Kidney (tissue), 14 donors: Measurements from ENCODE around the gene DNAH5. TPM values are rescaled to one million over a fixed set of nuclear protein-coding genes. Genes with fewer than 3 reads are reported as not detected.

Experiments
- DNase-seq, 5 donors: peaks; one replicate each; pipeline ENCODE4 v3.0.0-alpha.2; 2013 to 2020
- FAIRE-seq: peaks from 2 replicates; lab custom pipeline; 2012; peaks lifted over from hg19 to GRCh38; lab: Jason Lieb, UNC
- H3K27ac ChIP-seq, 2 donors: one replicate each; pipeline ENCODE4 v1.7.0; 2013; ENCODE audit warnings: low read depth in 2 of 2, low read length in 2 of 2, inconsistent platforms in 1 of 2
- H3K27me3 ChIP-seq: one replicate; pipeline ENCODE4 v1.7.1; 2013; ENCODE audit warnings: low read length, inconsistent platforms; ENCODE audit not compliant: control insufficient read depth, insufficient read depth
- H3K36me3 ChIP-seq, 3 donors: one replicate each; pipeline versions ENCODE4 v1.7.0 to v1.7.1; 2013; ENCODE audit warnings: low read length in 3 of 3, control low read depth in 1 of 3, inconsistent platforms in 1 of 3; ENCODE audit not compliant: insufficient read depth in 3 of 3, control insufficient read depth in 2 of 3
- H3K4me1 ChIP-seq, 3 donors: one replicate each; pipeline versions ENCODE4 v1.7.0 to v1.7.1; 2013; ENCODE audit warnings: low read length in 3 of 3, inconsistent platforms in 1 of 3, low read depth in 1 of 3; ENCODE audit not compliant: control insufficient read depth in 2 of 3, insufficient read depth in 2 of 3
- H3K4me3 ChIP-seq, 3 donors: one replicate each; pipeline versions ENCODE4 v1.7.0 to v1.8.1; 2013; ENCODE audit warnings: low read length in 3 of 3, control low read depth in 1 of 3, inconsistent platforms in 1 of 3
- H3K9ac ChIP-seq, 3 donors: one replicate each; pipeline versions ENCODE4 v1.7.0 to v1.7.1; 2013; ENCODE audit warnings: low read length in 3 of 3, control low read depth in 1 of 3, inconsistent platforms in 1 of 3
- H3K9me3 ChIP-seq, 3 donors: one replicate each; pipeline versions ENCODE4 v1.7.0 to v1.7.1; 2013; ENCODE audit warnings: low read length in 3 of 3, control low read depth in 1 of 3, inconsistent platforms in 1 of 3; ENCODE audit not compliant: control insufficient read depth in 2 of 3, insufficient read depth in 1 of 3
- intact Hi-C: fragments of 100-400 bp; cut with DNase I; formaldehyde crosslinking; loops from one replicate; pipeline ENCODE4 v1.11.1; 2022
- polyA plus RNA-seq: library from polyadenylated mRNA; stranded (reverse); fragments of 350-450 nt; fragmentation: Illumina TruSeq; extraction: RNeasy Lipid Tissue Mini Kit (QIAGEN cat#74804); gene quantifications from one replicate; pipeline ENCODE4 v1.2.3, GENCODE V29; 2014; ENCODE audit warnings: low read depth, low replicate concordance; ENCODE audit not compliant: insufficient read depth
- total RNA-seq: library from RNA; stranded (reverse); fragmentation: NEBNext Ultra II Directional; extraction: Animal tissue kit (Norgen Biotek cat#: 25700); gene quantifications from one replicate; pipeline ENCODE4 v1.2.1, GENCODE V29; 2021
- TF ChIP-seq, protein P1 (sequence below): IDR thresholded peaks from 3 replicates; pipeline ENCODE4 v1.5.1; 2012; ENCODE audit warnings: mild to moderate bottlenecking, moderate library complexity, borderline replicate concordance; ENCODE audit not compliant: insufficient read depth; ENCODE audit errors: extremely low read depth
- donor health status: control.
- donor health status: control.
- donor health status: control.
- donor health status: control.
- donor health status: control.
- donor health status: DM: yes; HTN: yes; CAD: no.
- donor health status: Normal renal cell carcinoma (clear cell type).

The DNAH5 gene
- total and polyA plus RNA-seq, 2 donors from 2014 or later: 0.49 to 16.4 TPM

GRCh38 chr5:13910201-13910600, 34.3 kb downstream of the DNAH5 start:
- Histone ChIP-seq H3K27me3 (no peaks in the 10 kb centered on the region), H3K9ac (no peak overlapping the region), H3K27ac (no peak overlapping the region), H3K9me3 (no peaks in the 10 kb centered on the region), H3K4me3 (peak overlapping the region in 1 of 3 donors; percentile 20), H3K36me3 (no peaks in the 10 kb centered on the region), H3K4me1 (no peaks in the 10 kb centered on the region)
- FAIRE-seq (no peak), DNase-seq (no peak)
- TF ChIP-seq, protein P1, sequence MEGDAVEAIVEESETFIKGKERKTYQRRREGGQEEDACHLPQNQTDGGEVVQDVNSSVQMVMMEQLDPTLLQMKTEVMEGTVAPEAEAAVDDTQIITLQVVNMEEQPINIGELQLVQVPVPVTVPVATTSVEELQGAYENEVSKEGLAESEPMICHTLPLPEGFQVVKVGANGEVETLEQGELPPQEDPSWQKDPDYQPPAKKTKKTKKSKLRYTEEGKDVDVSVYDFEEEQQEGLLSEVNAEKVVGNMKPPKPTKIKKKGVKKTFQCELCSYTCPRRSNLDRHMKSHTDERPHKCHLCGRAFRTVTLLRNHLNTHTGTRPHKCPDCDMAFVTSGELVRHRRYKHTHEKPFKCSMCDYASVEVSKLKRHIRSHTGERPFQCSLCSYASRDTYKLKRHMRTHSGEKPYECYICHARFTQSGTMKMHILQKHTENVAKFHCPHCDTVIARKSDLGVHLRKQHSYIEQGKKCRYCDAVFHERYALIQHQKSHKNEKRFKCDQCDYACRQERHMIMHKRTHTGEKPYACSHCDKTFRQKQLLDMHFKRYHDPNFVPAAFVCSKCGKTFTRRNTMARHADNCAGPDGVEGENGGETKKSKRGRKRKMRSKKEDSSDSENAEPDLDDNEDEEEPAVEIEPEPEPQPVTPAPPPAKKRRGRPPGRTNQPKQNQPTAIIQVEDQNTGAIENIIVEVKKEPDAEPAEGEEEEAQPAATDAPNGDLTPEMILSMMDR: no peak
- intact Hi-C loops: no loop called here

DNA sequence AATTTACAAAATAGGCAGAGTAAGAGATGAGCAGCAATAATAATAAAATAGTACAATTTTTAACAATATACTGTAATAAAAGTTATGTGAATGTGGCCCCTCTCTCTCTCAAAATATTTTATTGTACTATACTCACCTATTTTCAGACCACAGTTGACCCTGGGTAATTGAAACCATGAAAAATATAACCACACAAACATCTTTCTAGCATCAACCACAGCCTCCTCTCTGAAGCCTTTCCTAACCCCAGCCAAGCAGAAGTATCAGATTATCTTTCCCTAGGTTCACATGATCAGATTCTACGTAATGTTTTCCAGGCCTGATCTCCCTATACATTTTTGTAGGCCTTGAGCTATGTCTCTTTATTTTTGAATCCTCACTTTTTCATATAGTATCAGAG, 35.2 kb downstream of the DNAH5 start:
- Histone ChIP-seq H3K4me3 (no peak overlapping the region), H3K27me3 (no peaks in the 10 kb centered on the region), H3K27ac (no peak overlapping the region), H3K4me1 (no peaks in the 10 kb centered on the region), H3K9me3 (no peaks in the 10 kb centered on the region), H3K9ac (no peak overlapping the region), H3K36me3 (no peaks in the 10 kb centered on the region)
- intact Hi-C loops: no loop called here
- FAIRE-seq: no peak
- TF ChIP-seq, protein P1: no peak
- no peak for DNase-seq

DNA sequence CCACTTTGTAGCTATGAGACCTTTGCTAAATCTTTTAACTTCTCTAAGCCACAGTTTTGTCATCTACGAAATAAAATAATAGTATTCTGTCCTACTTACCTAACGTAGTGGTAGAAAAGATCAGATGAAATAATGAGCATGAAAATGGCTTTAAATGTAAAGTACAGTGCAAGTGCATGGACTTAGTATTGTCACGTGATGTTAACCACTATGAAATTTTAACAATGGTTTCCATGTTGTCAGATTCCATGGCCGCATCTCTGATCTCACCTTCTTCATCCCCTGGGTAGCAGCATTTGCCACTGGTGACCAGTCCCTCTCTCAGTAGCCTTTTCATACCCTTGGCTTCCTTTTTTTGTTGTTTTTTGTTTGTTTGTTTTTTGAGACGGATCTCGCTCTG, 45.9 kb downstream of the DNAH5 start:
- TF ChIP-seq, protein P1: no peak
- intact Hi-C loops: no loop called here
- no peak for DNase-seq
- no peak overlapping the region for H3K4me3 ChIP-seq
- no peak for FAIRE-seq
- no peak overlapping the region for H3K9ac ChIP-seq
- H3K27ac ChIP-seq: no peak overlapping the region
- H3K36me3 ChIP-seq: no peaks in the 10 kb centered on the region
- H3K4me1 ChIP-seq: no peaks in the 10 kb centered on the region
- peaks cover 0 to 3% (median 0%) of the 10 kb centered on the region in 3 donors for H3K9me3 ChIP-seq
- H3K27me3 ChIP-seq: no peaks in the 10 kb centered on the region

DNA sequence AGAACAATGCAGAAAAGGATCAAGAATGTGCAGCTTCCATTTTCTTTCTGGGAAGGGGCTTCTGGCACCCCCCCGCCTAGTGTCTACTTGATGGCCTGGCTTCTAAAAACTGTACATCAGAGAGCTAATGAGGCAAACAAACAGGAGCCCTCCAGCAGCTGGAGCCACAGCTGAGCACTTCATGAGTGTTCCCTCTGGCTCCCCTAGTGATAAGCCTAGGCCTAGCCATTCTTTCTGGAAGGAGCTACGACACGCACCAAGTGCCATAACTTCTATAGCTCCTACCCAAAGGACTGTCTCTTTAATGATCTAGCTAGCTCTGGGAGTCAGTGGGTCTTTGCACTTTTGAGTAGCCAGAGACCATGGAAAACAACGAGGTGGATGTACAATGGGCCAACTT, 66.1 kb downstream of the DNAH5 start:
- no peak for FAIRE-seq

More for the DNA sequence above, 66.1 kb downstream of the DNAH5 start:
- H3K9me3 ChIP-seq: peaks cover 0 to 16% (median 0%) of the 10 kb centered on the region in 3 donors
- no peaks in the 10 kb centered on the region for H3K4me1 ChIP-seq
- no peak overlapping the region for H3K9ac ChIP-seq
- no peaks in the 10 kb centered on the region for H3K27me3 ChIP-seq
- no peak overlapping the region for H3K27ac ChIP-seq
- intact Hi-C loops: no loop called here
- no peaks in the 10 kb centered on the region for H3K36me3 ChIP-seq
- DNase-seq: no peak
- TF ChIP-seq, protein P1: no peak
- no peak overlapping the region for H3K4me3 ChIP-seq
